ENCODE results near the gene PGM2L1.

GRCh38 chr11:74338963-74339362 is 59.3 kb downstream of the PGM2L1 start:
- TF ChIP-seq, protein P1, sequence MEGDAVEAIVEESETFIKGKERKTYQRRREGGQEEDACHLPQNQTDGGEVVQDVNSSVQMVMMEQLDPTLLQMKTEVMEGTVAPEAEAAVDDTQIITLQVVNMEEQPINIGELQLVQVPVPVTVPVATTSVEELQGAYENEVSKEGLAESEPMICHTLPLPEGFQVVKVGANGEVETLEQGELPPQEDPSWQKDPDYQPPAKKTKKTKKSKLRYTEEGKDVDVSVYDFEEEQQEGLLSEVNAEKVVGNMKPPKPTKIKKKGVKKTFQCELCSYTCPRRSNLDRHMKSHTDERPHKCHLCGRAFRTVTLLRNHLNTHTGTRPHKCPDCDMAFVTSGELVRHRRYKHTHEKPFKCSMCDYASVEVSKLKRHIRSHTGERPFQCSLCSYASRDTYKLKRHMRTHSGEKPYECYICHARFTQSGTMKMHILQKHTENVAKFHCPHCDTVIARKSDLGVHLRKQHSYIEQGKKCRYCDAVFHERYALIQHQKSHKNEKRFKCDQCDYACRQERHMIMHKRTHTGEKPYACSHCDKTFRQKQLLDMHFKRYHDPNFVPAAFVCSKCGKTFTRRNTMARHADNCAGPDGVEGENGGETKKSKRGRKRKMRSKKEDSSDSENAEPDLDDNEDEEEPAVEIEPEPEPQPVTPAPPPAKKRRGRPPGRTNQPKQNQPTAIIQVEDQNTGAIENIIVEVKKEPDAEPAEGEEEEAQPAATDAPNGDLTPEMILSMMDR (IDR thresholded peaks at IDR 0.05): no peak
- no peak for TF ChIP-seq POLR2A (IDR thresholded peaks at IDR 0.05)

Data from adrenal gland (tissue), 5 donors.